ENCODE measurements around the gene SUGCT.

The SUGCT gene

GRCh38 chr7:40698921-40699260 is 564.1 kb downstream of the SUGCT start:
- TF ChIP-seq CTCF (IDR thresholded peaks at IDR 0.05): no peak

DNA sequence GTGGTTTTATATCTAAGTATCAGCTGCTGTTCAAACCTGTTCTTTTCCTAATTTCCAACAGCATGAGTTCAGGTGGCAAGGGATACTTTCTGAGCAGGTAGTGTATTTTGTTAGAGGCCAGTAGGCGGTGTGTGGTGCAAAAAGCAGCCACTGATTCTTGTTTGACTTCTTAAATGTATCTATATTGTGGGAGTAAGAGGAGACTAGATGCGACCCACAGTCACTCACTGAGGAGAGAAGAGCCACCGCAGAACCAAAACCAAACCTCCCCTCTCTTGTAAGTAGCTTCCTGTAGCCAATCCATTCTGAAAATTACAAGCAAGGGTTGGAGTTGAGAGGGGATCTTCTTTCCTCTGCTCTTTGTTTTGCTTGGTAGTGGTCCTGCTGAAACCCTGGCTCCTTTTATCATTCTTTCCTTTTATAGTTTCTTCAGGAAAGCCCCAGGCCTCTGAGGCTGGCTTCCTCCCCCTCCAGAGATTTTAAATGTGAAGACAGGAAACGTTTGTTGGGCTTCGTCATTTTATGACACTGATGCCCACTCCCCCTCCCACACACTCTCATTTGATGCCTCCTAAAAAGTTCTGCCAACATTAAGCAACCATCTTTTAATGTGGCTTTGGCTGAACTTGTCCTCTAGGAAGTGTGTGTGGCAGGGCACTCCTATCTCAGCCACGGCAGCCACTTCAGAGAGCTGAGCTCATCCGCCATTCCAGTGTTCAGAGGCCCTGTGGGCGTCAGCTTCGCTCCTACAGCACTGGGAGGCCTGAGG is 566.0 kb downstream of the SUGCT start:
- TF ChIP-seq CTCF (IDR thresholded peaks at IDR 0.05): no peak

- TF ChIP-seq CTCF (IDR thresholded peaks at IDR 0.05): no peak
These were observed 567.2 kb downstream of the SUGCT start for GRCh38 chr7:40701836-40702551.

- TF ChIP-seq CTCF (IDR thresholded peaks at IDR 0.05): no peak
These were observed 569.4 kb downstream of the SUGCT start for GRCh38 chr7:40704172-40704571.

- no peak for TF ChIP-seq CTCF (IDR thresholded peaks at IDR 0.05)
These were observed 572.0 kb downstream of the SUGCT start for GRCh38 chr7:40706829-40707228.

GRCh38 chr7:40709062-40709964 is 574.5 kb downstream of the SUGCT start:
- TF ChIP-seq CTCF (IDR thresholded peaks at IDR 0.05): no peak

GRCh38 chr7:40711706-40712105 is 576.9 kb downstream of the SUGCT start:
- no peak for TF ChIP-seq CTCF (IDR thresholded peaks at IDR 0.05)
